KMS-11 (cell line): ENCODE measurements around the gene ZNF581.

ENCODE experiments used
- H2AFZ ChIP-seq: fragments of 200-600 bp; sonication (generic); 2 replicates; pipeline ENCODE4 v1.6.1; 2016; ENCODE audit warnings: antibody characterized with exemption, mixed run types, low read depth
- H3K27ac ChIP-seq: fragments of 200-600 bp; sonication (generic); 2 replicates; pipeline ENCODE4 v1.6.1; 2016; ENCODE audit warnings: mild to moderate bottlenecking, mixed run types
- H3K27me3 ChIP-seq: fragments of 200-600 bp; sonication (generic); 2 replicates; pipeline ENCODE4 v1.6.1; 2017; ENCODE audit warnings: mild to moderate bottlenecking, low read depth, mixed run types, moderate library complexity; ENCODE audit not compliant: insufficient read depth
- H3K36me3 ChIP-seq: fragments of 200-600 bp; sonication (generic); 2 replicates; pipeline ENCODE4 v1.6.1; 2017; ENCODE audit warnings: mild to moderate bottlenecking, mixed run types; ENCODE audit not compliant: insufficient read depth
- H3K4me1 ChIP-seq: fragments of 200-600 bp; sonication (generic); 2 replicates; pipeline ENCODE4 v1.6.1; 2016; ENCODE audit warnings: mild to moderate bottlenecking, low read depth, mixed run types; ENCODE audit not compliant: poor library complexity, severe bottlenecking
- H3K4me2 ChIP-seq: fragments of 200-600 bp; sonication (generic); 2 replicates; pipeline ENCODE4 v1.7.0; 2016; ENCODE audit warnings: mild to moderate bottlenecking, mixed run types
- H3K4me3 ChIP-seq: fragments of 200-600 bp; sonication (generic); IDR thresholded peaks from 2 replicates; pipeline ENCODE4 v1.6.1; 2017; ENCODE audit warnings: low read depth, low read length, mixed read lengths; ENCODE audit not compliant: insufficient read depth
- H3K79me2 ChIP-seq: fragments of 200-600 bp; sonication (generic); 2 replicates; pipeline ENCODE4 v1.6.1; 2016; ENCODE audit warnings: low read depth, mixed run types; ENCODE audit not compliant: insufficient read depth
- H3K9ac ChIP-seq: fragments of 200-600 bp; sonication (generic); 2 replicates; pipeline ENCODE4 v1.6.1; 2016; ENCODE audit warnings: mild to moderate bottlenecking, mixed run types
- H4K20me1 ChIP-seq: fragments of 200-600 bp; sonication (generic); 2 replicates; pipeline ENCODE4 v1.6.1; 2016; ENCODE audit warnings: mild to moderate bottlenecking, mixed run types; ENCODE audit not compliant: insufficient read depth
- CTCF ChIP-seq: fragments of 200-600 bp; sonication (generic); conservative IDR thresholded peaks from 2 replicates; pipeline ENCODE4 v1.6.1; 2017; ENCODE audit warnings: low read depth, mild to moderate bottlenecking, antibody characterized with exemption, low read length, moderate library complexity, mixed read lengths

Gene ZNF581

DNA sequence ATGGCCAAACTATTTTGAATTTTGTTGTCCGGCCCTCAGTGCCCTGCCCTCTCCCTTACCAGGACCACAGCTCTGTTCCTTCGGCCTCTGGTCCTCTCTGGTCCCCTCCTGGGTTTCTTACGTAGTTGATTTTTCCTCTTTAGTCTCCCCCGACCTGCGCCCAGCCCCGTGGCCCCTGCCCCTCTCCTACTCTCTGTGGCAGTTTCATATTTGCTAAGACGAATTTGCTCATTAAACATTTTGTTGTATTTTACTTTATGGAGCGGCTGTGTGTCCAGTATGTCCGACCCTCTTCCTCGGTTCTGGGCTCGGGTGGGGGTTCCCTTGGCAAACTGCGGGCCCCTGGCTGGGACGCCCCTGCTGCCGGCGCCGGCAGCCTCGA, 31.0 kb downstream of the ZNF581 start:
- no peaks in the 10 kb centered on the region for H4K20me1 ChIP-seq
- no peaks in the 10 kb centered on the region for H3K27me3 ChIP-seq
- no peaks in the 10 kb centered on the region; the same call in 1 of the 2 replicates for H3K36me3 ChIP-seq
- H3K4me3 ChIP-seq, result no peak overlapping the region
- H3K27ac ChIP-seq, result peak overlapping the region; percentile 57
- H3K4me1 ChIP-seq, result peaks cover 28% of the 10 kb centered on the region
- no peak for TF ChIP-seq CTCF
- peak overlapping the region; percentile 94 for H3K4me2 ChIP-seq
- H3K9ac ChIP-seq, result peak overlapping the region; percentile 32; the same call in 1 of the 2 replicates
- H2AFZ ChIP-seq, result no peak overlapping the region
- peaks cover 76% of the 10 kb centered on the region for H3K79me2 ChIP-seq

DNA sequence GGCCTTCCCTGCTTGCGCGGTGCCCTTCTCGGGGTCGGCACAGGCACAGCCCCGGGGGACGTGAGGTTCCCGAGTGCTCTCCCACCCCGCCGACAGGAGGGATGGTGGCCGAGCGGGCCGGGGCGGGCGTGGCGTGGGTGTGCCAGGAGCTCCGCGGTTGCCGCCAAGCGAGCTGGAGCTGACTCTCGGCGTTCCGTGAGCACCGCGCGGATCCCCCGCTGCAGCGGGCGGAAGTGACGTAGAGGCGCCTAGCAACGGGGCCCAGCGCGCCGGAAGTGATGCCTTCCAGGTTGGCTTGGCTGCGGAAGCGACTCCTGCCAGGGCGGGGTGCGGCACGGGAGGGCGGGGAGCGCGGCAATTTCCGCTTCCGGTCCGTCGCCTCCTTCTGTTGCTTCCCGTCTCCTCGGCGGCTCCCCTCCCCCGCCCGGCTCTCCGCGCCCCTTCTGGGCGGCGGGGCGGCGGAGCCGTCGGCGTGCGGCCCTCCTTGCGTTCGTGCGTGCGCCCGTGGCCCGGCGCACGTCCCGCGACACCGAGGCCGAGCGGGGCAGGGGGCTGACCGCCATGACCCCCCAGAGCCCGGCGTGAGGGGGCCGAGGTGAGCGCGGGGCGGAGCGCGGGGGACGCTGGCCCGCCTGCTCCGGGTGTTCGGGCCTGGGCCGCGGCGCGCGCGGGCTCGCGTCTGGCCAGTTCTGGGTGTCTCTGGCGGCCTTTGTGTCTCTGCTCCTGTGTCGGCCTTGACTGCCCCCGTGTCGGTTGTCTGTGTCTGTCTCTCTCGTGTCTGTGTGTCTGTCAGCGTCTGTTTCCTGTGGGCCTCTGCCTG, 31.6 kb downstream of the ZNF581 start, which contains the start of gene EPN1:
Gene EPN1 (plus strand): TSS at position 386 of the 820 bp plus-strand sequence. CDS start 3,402 bp downstream, outside the sequence.
- Histone ChIP-seq H3K79me2 (peaks cover 76% of the 10 kb centered on the region), H3K4me2 (peak within 1 kb of the TSS; percentile 94), H3K4me1 (peaks cover 28% of the 10 kb centered on the region), H2AFZ (peak within 1 kb of the TSS; percentile 60), H3K27ac (peak within 1 kb of the TSS; percentile 77), H3K36me3 (no peaks in the 10 kb centered on the region; the same call in 1 of the 2 replicates), H3K9ac (peak within 1 kb of the TSS; percentile 93), H3K4me3 (no peak within 1 kb of the TSS), H3K27me3 (no peaks in the 10 kb centered on the region), H4K20me1 (no peaks in the 10 kb centered on the region)
- no peak for TF ChIP-seq CTCF

DNA sequence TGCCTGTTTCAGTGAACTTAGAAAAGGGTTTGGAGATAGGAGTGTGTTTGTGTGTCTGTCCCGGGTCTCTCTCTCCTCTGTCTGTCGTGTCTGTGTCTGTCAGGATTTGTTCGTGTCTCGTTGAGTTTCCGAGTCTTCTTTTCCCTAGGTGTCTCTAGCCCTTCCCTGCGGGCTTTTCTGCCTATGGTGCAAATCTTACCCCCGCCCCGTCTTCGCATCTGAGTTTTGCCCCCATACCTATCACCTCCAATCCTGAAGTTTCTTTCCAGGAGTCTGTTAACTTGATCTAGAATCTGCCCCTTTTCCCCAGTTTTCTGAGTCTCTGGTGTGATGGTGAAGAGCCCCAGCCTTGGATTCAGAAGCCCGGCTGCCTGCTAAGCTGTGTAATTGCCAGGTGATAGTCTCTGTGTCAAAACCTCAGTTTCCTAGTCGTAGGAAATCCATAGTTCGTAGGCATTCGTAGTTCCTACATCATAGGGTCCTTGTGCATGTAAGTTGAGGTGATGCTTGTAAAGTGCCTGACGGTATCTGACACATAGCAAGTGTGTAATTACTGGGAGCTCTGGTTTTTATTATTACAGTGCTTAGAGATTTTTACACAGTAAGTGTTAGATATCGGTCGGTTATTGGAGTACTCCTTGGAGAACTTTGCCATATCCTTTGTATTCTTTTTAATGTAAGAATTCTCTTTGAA, 32.4 kb downstream of the ZNF581 start:
- peak overlapping the region; percentile 77 for H3K27ac ChIP-seq
- TF ChIP-seq CTCF, result no peak
- no peaks in the 10 kb centered on the region; the same call in 1 of the 2 replicates for H3K36me3 ChIP-seq
- H3K4me2 ChIP-seq, result peak overlapping the region; percentile 74
- peak overlapping the region; percentile 93 for H3K9ac ChIP-seq
- H2AFZ ChIP-seq, result peak overlapping the region; percentile 60
- H3K4me3 ChIP-seq, result no peak overlapping the region
- H3K79me2 ChIP-seq, result peaks cover 80% of the 10 kb centered on the region
- H3K27me3 ChIP-seq, result no peaks in the 10 kb centered on the region
- 0 out of 2 replicates have a peak, but pooled peaks cover 7% of the 10 kb centered on the region for H4K20me1 ChIP-seq
- peaks cover 28% of the 10 kb centered on the region for H3K4me1 ChIP-seq

DNA sequence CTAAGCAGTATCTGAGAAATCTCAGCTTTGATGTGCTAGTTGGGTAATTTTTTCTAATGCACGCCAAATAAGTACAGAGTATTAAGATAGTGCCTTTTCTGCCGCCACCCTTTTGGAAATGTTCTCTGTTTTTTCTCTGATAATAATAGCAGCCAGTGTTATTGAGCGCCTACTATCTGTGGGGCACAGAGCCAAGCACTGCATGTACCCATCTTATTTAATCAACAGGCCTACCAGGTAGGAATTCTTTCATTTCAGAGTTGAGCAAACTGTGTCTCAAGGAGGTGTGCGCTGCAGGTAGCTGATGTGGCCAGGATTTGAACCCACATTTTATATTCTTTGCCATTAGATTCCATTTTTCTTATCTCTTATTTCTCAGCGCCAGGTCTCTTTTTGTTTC, 32.9 kb downstream of the ZNF581 start:
- Histone ChIP-seq H3K27me3 (no peaks in the 10 kb centered on the region), H3K79me2 (peaks cover 83% of the 10 kb centered on the region), H3K36me3 (no peaks in the 10 kb centered on the region; the same call in 1 of the 2 replicates), H3K4me3 (no peak overlapping the region), H3K4me1 (peaks cover 28% of the 10 kb centered on the region), H4K20me1 (0 out of 2 replicates have a peak, but pooled peaks cover 11% of the 10 kb centered on the region), H2AFZ (no peak overlapping the region), H3K27ac (peak overlapping the region; percentile 77), H3K9ac (peak overlapping the region; percentile 93), H3K4me2 (peak overlapping the region; percentile 74)
- no peak for TF ChIP-seq CTCF
